ENCODE results near the gene DNAJC30. TPM values are rescaled to one million over a fixed set of nuclear protein-coding genes. Genes with fewer than 3 reads are reported as not detected.

The DNAJC30 gene
- total RNA-seq = 10 to 100 TPM in 1 of 4 donors, 1 to 10 TPM in 3; 1.9 to 26.7 (median 6.8) TPM

DNA sequence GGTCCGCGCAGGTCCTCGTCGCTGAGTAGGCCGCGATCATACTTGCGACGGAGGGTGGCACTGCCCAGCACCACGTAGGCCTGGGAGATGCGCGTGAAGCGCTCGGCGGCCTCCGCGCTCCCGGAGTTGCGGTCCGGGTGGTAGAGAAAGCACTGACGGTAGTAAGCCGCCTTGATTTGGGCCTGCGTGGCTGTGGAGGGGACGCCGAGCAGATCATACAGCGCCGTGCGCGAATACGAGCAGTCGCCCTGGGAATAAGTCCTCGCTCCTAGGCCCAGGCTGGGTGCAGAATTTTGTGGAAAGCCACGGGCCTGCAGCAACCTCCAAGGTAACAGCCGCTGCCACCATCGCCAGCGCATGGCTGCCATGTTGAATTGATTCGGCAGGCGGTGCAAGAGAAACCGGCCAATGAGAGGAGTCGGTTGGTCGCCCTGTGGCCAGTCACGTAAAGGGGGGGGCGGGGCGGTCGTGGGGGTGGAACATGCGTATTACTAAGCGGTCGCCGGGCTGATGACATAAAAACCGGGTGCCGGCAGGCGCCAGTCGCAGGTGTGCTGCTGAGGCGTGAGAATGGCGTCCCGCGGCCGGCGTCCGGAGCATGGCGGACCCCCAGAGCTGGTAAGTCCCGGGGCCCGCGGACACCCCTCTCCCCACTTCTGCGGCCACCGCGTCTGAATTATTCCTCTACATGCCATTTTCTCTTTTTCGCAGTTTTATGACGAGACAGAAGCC is at the start of gene DNAJC30, which contains the start of gene BUD23:
Gene DNAJC30 (minus strand): TSS at position 398 of the 732 bp plus-strand sequence. CDS start 30 bp downstream, at position 368.
Gene BUD23 (plus strand): TSS at position 542 of the 732 bp plus-strand sequence. CDS start 29 bp downstream, at position 571.
- Histone ChIP-seq H3K27ac (peak within 1 kb of the TSS; percentile 81 to 94 (median 86)), H3K4me3 (peak within 1 kb of the TSS; percentile 50 to 94 (median 84)), H3K27me3 (no peaks in the 10 kb centered on the region), H3K9me3 (no peaks in the 10 kb centered on the region), H3K36me3 (no peaks in the 10 kb centered on the region), H3K4me1 (peaks cover 13 to 36% (median 27%) of the 10 kb centered on the region in 4 donors)
- intact Hi-C loops (cut with DNase I; ENCODE audit: low total_unique reads) = loop anchor here (10.0 kb wide), 1 partner anchor 52 kb away; the partner anchor contains the start of gene ABHD11
- DNase-seq = peak; percentile 98
- 0% methylated on average over 34 of the region's 68 CpGs; no CpG with 5 or more reads in 1 of the 2 donors for whole genome bisulfite sequencing, 2 donors (ENCODE audit: low coverage in 1 of 2)
- in situ Hi-C loops (cut with MboI; ENCODE audit: low pct_ligation_motif_present in 1 of 4, low pct_unique_long_range_greater_than_20kb in 1 of 4, low sequenced_read_pairs in 3 of 4) = no loop called here
- TF ChIP-seq, protein P1, sequence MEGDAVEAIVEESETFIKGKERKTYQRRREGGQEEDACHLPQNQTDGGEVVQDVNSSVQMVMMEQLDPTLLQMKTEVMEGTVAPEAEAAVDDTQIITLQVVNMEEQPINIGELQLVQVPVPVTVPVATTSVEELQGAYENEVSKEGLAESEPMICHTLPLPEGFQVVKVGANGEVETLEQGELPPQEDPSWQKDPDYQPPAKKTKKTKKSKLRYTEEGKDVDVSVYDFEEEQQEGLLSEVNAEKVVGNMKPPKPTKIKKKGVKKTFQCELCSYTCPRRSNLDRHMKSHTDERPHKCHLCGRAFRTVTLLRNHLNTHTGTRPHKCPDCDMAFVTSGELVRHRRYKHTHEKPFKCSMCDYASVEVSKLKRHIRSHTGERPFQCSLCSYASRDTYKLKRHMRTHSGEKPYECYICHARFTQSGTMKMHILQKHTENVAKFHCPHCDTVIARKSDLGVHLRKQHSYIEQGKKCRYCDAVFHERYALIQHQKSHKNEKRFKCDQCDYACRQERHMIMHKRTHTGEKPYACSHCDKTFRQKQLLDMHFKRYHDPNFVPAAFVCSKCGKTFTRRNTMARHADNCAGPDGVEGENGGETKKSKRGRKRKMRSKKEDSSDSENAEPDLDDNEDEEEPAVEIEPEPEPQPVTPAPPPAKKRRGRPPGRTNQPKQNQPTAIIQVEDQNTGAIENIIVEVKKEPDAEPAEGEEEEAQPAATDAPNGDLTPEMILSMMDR (IDR thresholded peaks at IDR 0.05) = peak in 2 of 5 experiments; percentile 9 to 44
- no peak for TF ChIP-seq EP300 (IDR thresholded peaks at IDR 0.05; ENCODE audit: low read depth)
- peak; percentile 58 to 83 (median 82) for TF ChIP-seq POLR2AphosphoS5 (IDR thresholded peaks at IDR 0.05)
- peak; percentile 77 for TF ChIP-seq POLR2A (IDR thresholded peaks at IDR 0.05)

DNA sequence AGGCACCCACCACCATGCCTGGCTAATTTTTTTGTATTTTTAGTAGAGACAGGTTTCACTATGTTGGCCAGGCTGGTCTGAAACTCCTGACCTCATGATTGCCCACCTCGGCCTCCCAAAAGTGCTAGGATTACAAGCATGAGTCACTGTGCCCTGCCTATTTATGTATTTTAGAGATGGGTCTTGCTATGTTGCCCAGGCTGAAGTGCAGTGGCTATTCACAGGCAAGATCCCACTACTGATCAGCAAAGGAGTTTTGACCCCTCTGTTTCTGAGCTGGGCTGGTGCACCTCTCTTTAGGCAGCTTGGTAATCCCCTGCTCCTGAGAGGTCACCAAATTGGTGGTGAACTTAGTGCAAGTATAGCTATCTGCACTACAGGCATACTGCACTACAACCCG is 49.1 kb upstream of the DNAJC30 start:
- Histone ChIP-seq H3K9me3 (no peaks in the 10 kb centered on the region), H3K27ac (no peak overlapping the region), H3K27me3 (no peaks in the 10 kb centered on the region), H3K4me3 (no peak overlapping the region), H3K36me3 (no peaks in the 10 kb centered on the region), H3K4me1 (peaks cover 0 to 27% (median 19%) of the 10 kb centered on the region in 4 donors)
- 58% methylated on average over 2 of the region's 2 CpGs; no CpG with 5 or more reads in 1 of the 2 donors for WGBS, 2 donors (ENCODE audit: low coverage in 1 of 2)
- intact Hi-C loops (cut with DNase I; ENCODE audit: low total_unique reads) (loop anchor here (10.0 kb wide), 1 partner anchor 48 kb away; the partner anchor contains the start of genes BUD23 and DNAJC30), in situ Hi-C loops (cut with MboI; ENCODE audit: low pct_ligation_motif_present in 1 of 4, low pct_unique_long_range_greater_than_20kb in 1 of 4, low sequenced_read_pairs in 3 of 4) (loop anchor here in 1 of 4 donors (5.0 to 10.0 kb wide), 2 partner anchors 122 to 125 kb away; no protein-coding TSS in a partner anchor)
- no peak for DNase-seq
- TF ChIP-seq EP300 (IDR thresholded peaks at IDR 0.05; ENCODE audit: low read depth) (no peak), POLR2AphosphoS5 (IDR thresholded peaks at IDR 0.05) (no peak), POLR2A (IDR thresholded peaks at IDR 0.05) (no peak)
- TF ChIP-seq, protein P1 (IDR thresholded peaks at IDR 0.05) = no peak

DNA sequence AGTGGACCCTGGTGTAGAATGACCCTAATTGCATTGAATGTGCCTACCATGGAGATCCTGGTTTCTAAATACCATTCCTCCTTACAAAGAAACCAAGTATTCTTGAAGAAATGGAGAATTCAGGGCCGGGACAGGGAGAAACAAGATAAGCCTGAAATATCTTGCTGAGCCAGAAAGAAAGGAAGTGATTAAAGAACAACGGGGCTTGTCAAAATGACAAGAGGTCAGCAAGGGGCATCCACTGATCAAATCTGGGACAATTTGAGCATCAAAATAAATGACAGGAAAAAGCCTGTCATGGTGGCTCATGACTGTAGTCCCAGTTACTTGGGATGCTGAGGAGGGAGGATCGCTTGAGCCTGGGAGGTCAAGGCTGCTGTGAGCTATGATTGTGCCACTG is 47.2 kb upstream of the DNAJC30 start:
- Histone ChIP-seq H3K27me3 (peaks cover 9% of the 10 kb centered on the region), H3K27ac (no peak overlapping the region), H3K4me3 (no peak overlapping the region), H3K36me3 (no peaks in the 10 kb centered on the region), H3K4me1 (peaks cover 0 to 9% (median 6%) of the 10 kb centered on the region in 4 donors), H3K9me3 (no peaks in the 10 kb centered on the region)
- TF ChIP-seq POLR2AphosphoS5 (IDR thresholded peaks at IDR 0.05) = no peak
- TF ChIP-seq, protein P1 (IDR thresholded peaks at IDR 0.05) = no peak
- no peak for TF ChIP-seq EP300 (IDR thresholded peaks at IDR 0.05; ENCODE audit: low read depth)
- no peak for TF ChIP-seq POLR2A (IDR thresholded peaks at IDR 0.05)
- 33 to 34% methylated on average over 3 of the region's 3 CpGs for whole genome bisulfite sequencing, 2 donors (ENCODE audit: low coverage in 1 of 2)
- in situ Hi-C loops (cut with MboI; ENCODE audit: low pct_ligation_motif_present in 1 of 4, low pct_unique_long_range_greater_than_20kb in 1 of 4, low sequenced_read_pairs in 3 of 4) = loop anchor here in 1 of 4 donors (5.0 to 10.0 kb wide), 2 partner anchors 123 to 124 kb away; no protein-coding TSS in a partner anchor
- DNase-seq = no peak
- intact Hi-C loops (cut with DNase I; ENCODE audit: low total_unique reads) = loop anchor here (10.0 kb wide), 1 partner anchor 46 kb away; the partner anchor contains the start of genes BUD23 and DNAJC30

DNA sequence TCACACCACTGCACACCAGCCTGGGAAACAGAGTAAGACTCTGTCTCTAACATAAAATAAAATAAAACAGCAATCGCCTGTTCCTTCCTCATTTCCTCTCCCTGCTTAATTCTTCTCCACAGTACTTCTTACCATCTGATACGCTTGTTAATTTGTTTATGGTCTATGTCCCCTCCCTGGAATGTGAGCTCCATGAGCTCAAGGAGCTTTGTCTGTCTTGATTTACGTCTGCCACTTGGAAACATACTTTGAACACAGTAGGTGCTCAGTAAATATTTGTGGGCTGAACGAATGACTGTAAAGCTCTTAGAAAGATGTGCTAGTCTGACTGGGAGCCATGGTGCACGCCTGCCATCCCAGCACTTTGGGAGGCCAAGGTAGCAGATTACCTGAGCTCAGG is 45.3 kb upstream of the DNAJC30 start:
- TF ChIP-seq POLR2AphosphoS5 (IDR thresholded peaks at IDR 0.05) (no peak), POLR2A (IDR thresholded peaks at IDR 0.05) (no peak), EP300 (IDR thresholded peaks at IDR 0.05; ENCODE audit: low read depth) (no peak)
- TF ChIP-seq, protein P1 (IDR thresholded peaks at IDR 0.05) = no peak
- 47 to 62% methylated on average over 2 to 5 of the region's 5 CpGs for WGBS, 2 donors (ENCODE audit: low coverage in 1 of 2)
- in situ Hi-C loops (cut with MboI; ENCODE audit: low pct_ligation_motif_present in 1 of 4, low pct_unique_long_range_greater_than_20kb in 1 of 4, low sequenced_read_pairs in 3 of 4) (loop anchor here in 1 of 4 donors (10.0 kb wide), 2 partner anchors 64 to 124 kb away; partner anchors contain the start of gene VPS37D), intact Hi-C loops (cut with DNase I; ENCODE audit: low total_unique reads) (no loop called here)
- Histone ChIP-seq H3K27ac (no peak overlapping the region), H3K27me3 (peaks cover 9% of the 10 kb centered on the region), H3K4me1 (no peaks in the 10 kb centered on the region), H3K4me3 (no peak overlapping the region), H3K36me3 (no peaks in the 10 kb centered on the region), H3K9me3 (no peaks in the 10 kb centered on the region)
- no peak for DNase-seq

Data from transverse colon (tissue), 4 donors.